Right lobe of liver (tissue), 6 donors: ENCODE measurements around the gene ANKS1B. TPM values are rescaled to one million over a fixed set of nuclear protein-coding genes. Genes with fewer than 3 reads are reported as not detected.

Experiments used
- ATAC-seq, 4 donors: fragments of 200-7000 bp; cut with Tn5 transposase; one replicate each; pipeline ENCODE4 v1.9.1; 2020; ENCODE audit warnings: mild to moderate bottlenecking in 4 of 4, moderate library complexity in 4 of 4
- DNase-seq, 3 donors: peaks; one replicate each; pipeline ENCODE4 v3.0.0-alpha.2; 2020
- H3K27ac ChIP-seq, 3 donors: fragments of 200-600 bp; one replicate each; pipeline ENCODE4 v1.8.0; 2022
- H3K27me3 ChIP-seq, 2 donors: fragments of 200-600 bp; one replicate each; pipeline ENCODE4 v1.8.0; 2022
- H3K36me3 ChIP-seq, 4 donors: fragments of 200-600 bp; sonication (generic) in 1 of 4; one replicate each; pipeline versions ENCODE4 v1.5.1 to v1.8.0; 2017 to 2022; ENCODE audit warnings: control low read depth in 1 of 4
- H3K4me1 ChIP-seq, 4 donors: fragments of 200-600 bp; sonication (generic) in 1 of 4; one replicate each; pipeline versions ENCODE4 v1.5.1 to v1.8.0; 2017 to 2022; ENCODE audit warnings: control low read depth in 1 of 4
- H3K4me3 ChIP-seq, 3 donors: fragments of 200-600 bp; one replicate each; pipeline ENCODE4 v1.8.0; 2022
- H3K9me3 ChIP-seq, 4 donors: fragments of 200-600 bp; sonication (generic) in 1 of 4; one replicate each; pipeline versions ENCODE4 v1.5.1 to v1.8.0; 2017 to 2022; ENCODE audit warnings: control low read depth in 1 of 4
- CTCF ChIP-seq, 4 donors: fragments of 200-600 bp in 3 of 4; fragments of 450-650 bp in 1 of 4; IDR thresholded peaks; one replicate each; pipeline versions ENCODE4 v1.5.1 to v1.8.0; 2016 to 2022; ENCODE audit warnings: antibody characterized with exemption in 4 of 4, mild to moderate bottlenecking in 2 of 4
- POLR2A ChIP-seq: fragments of 450-650 bp; IDR thresholded peaks from one replicate; pipeline ENCODE4 v1.6.1; 2017; ENCODE audit warnings: antibody characterized with exemption, mild to moderate bottlenecking
- WGBS: methylation state at CpG from one replicate; pipeline ENCODE4 v1.1.6; 2018; ENCODE audit warnings: low coverage, low lambda C conversion rate; ENCODE audit not compliant: insufficient coverage; ENCODE audit errors: missing lambda C conversion rate; 5-methylcytosine and 5-hydroxymethylcytosine counted together
- intact Hi-C, 2 donors: fragments of 100-400 bp; cut with DNase I; formaldehyde crosslinking; loops; one replicate each; pipeline versions ENCODE4 v1.11.2 to v1.14.1; 2022
- total RNA-seq, 6 experiments: library from RNA; depleted of rRNA in 2 of 6; stranded (reverse); fragments of >200 nt in 2 of 6; fragmentation: NEBNext Ultra II Directional in 3 of 6; extraction: Animal tissue kit (Norgen Biotek cat#: 25700) in 3 of 6; gene quantifications; one replicate each; pipeline versions ENCODE4 v1.1.0 to v1.2.4, GENCODE V29; 2016 to 2023
- donor health status: DM: no; HTN: yes; CAD: no.
- donor health status: DM: no; HTN: no; CAD: no.
- donor health status: DM: no; HTN: no; CAD: no.
- donor health status: DM: no; HTN: yes; CAD: no.
- donor health status: DM: no; HTN: yes; CAD: no.

Gene ANKS1B
- total RNA-seq, 6 experiments from 2014 or later = 0.17 to 1.9 (median 0.44) TPM; not detected in 1

- Histone ChIP-seq H3K36me3 (no peaks in the 10 kb centered on the region), H3K9me3 (no peaks in the 10 kb centered on the region), H3K4me3 (no peak overlapping the region), H3K27me3 (no peaks in the 10 kb centered on the region), H3K27ac (no peak overlapping the region), H3K4me1 (no peaks in the 10 kb centered on the region)
- intact Hi-C loops = no loop called here
- 55% methylated on average over 2 of the region's 2 CpGs for WGBS
- ATAC-seq = no peak
- no peak for DNase-seq
- TF ChIP-seq CTCF (IDR thresholded peaks at IDR 0.05) (no peak), POLR2A (no peak)
Observed at GRCh38 chr12:98869886-98870503, 1114.7 kb downstream of the ANKS1B start.

GRCh38 chr12:98868538-98868937, 1116.2 kb downstream of the ANKS1B start:
- no peak for ATAC-seq
- TF ChIP-seq POLR2A (no peak), CTCF (IDR thresholded peaks at IDR 0.05) (no peak)
- Histone ChIP-seq H3K36me3 (no peaks in the 10 kb centered on the region), H3K4me3 (no peak overlapping the region), H3K27ac (no peak overlapping the region), H3K9me3 (no peaks in the 10 kb centered on the region), H3K4me1 (no peaks in the 10 kb centered on the region), H3K27me3 (no peaks in the 10 kb centered on the region)
- intact Hi-C loops = no loop called here
- WGBS = 24% methylated on average over 4 of the region's 4 CpGs
- DNase-seq = no peak

GRCh38 chr12:98868076-98868475, 1116.7 kb downstream of the ANKS1B start:
- no peak for ATAC-seq
- 51% methylated on average over 6 of the region's 6 CpGs for WGBS
- TF ChIP-seq POLR2A (no peak), CTCF (IDR thresholded peaks at IDR 0.05) (no peak)

GRCh38 chr12:98864363-98864762, 1120.4 kb downstream of the ANKS1B start:
- Histone ChIP-seq H3K9me3 (no peaks in the 10 kb centered on the region), H3K4me3 (no peak overlapping the region), H3K36me3 (no peaks in the 10 kb centered on the region), H3K4me1 (no peaks in the 10 kb centered on the region), H3K27ac (no peak overlapping the region), H3K27me3 (no peaks in the 10 kb centered on the region)
- ATAC-seq = no peak
- no peak for DNase-seq
- TF ChIP-seq CTCF (IDR thresholded peaks at IDR 0.05) = no peak
- TF ChIP-seq POLR2A = no peak
- 57% methylated on average over 1 of the region's 1 CpG for WGBS
- intact Hi-C loops = no loop called here

More at GRCh38 chr12:98868076-98868475, 1116.7 kb downstream of the ANKS1B start:
- DNase-seq = no peak
- Histone ChIP-seq H3K9me3 (no peaks in the 10 kb centered on the region), H3K4me3 (no peak overlapping the region), H3K36me3 (no peaks in the 10 kb centered on the region), H3K27me3 (no peaks in the 10 kb centered on the region), H3K4me1 (no peaks in the 10 kb centered on the region), H3K27ac (no peak overlapping the region)
- intact Hi-C loops = no loop called here
